Thyroid gland (tissue), 4 donors: ENCODE measurements around the gene CFDP1. TPM values are rescaled to one million over a fixed set of nuclear protein-coding genes. Genes with fewer than 3 reads are reported as not detected.

Experiments
- DNase-seq, 2 donors: peaks; one replicate each; pipeline ENCODE4 v3.0.0-alpha.2; 2019
- H3K27ac ChIP-seq, 3 donors: fragments of 200-600 bp; sonication (generic); 1 replicate in 2 of 3; 2 replicates in 1 of 3; pipeline ENCODE4 v1.5.1; 2016 to 2019; ENCODE audit warnings: mild to moderate bottlenecking in 1 of 3, moderate library complexity in 1 of 3
- H3K27me3 ChIP-seq: fragments of 200-600 bp; sonication (generic); one replicate; pipeline ENCODE4 v1.5.1; 2019
- H3K36me3 ChIP-seq, 2 donors: fragments of 200-600 bp; sonication (generic); one replicate each; pipeline ENCODE4 v1.5.1; 2016 to 2019
- H3K4me1 ChIP-seq, 2 donors: fragments of 200-600 bp; sonication (generic); one replicate each; pipeline ENCODE4 v1.5.1; 2017 to 2019
- H3K4me3 ChIP-seq, 3 donors: fragments of 200-600 bp; sonication (generic); replicated peaks in 1 of 3; 1 replicate in 2 of 3; 2 replicates in 1 of 3; pipeline ENCODE4 v1.5.1; 2016; ENCODE audit warnings: mild to moderate bottlenecking in 1 of 3
- H3K9me3 ChIP-seq: fragments of 200-600 bp; sonication (generic); one replicate; pipeline ENCODE4 v1.5.1; 2017
- CTCF ChIP-seq, 6 experiments: fragments of 200-600 bp in 3 of 6; fragments of 450-650 bp in 3 of 6; sonication (generic) in 3 of 6; IDR thresholded peaks; one replicate each; pipeline ENCODE4 v1.5.1; 2016 to 2019; ENCODE audit warnings: antibody characterized with exemption in 6 of 6, mild to moderate bottlenecking in 2 of 6, inconsistent platforms in 1 of 6, moderate library complexity in 1 of 6
- POLR2A ChIP-seq, 2 donors: fragments of 450-650 bp; IDR thresholded peaks; one replicate each; pipeline ENCODE4 v1.6.1; 2017; ENCODE audit warnings: antibody characterized with exemption in 2 of 2, mild to moderate bottlenecking in 2 of 2, moderate library complexity in 1 of 2
- WGBS, 2 donors: methylation state at CpG; one replicate each; pipeline ENCODE4 v1.1.5; 2017; 5-methylcytosine and 5-hydroxymethylcytosine counted together
- intact Hi-C: fragments of 100-400 bp; cut with DNase I; formaldehyde crosslinking; loops from one replicate; pipeline ENCODE4 v1.15.1; 2023
- small RNA-seq: library from RNA; depleted of rRNA; stranded (forward); fragments of <200 nt; gene quantifications from one replicate; pipeline ENCODE3, GENCODE V24; 2016
- total RNA-seq, 4 donors: library from RNA; depleted of rRNA; stranded (reverse); fragments of >200 nt; gene quantifications; one replicate each; pipeline ENCODE4 v1.2.3, GENCODE V29; 2016

The CFDP1 gene
- total RNA-seq, 4 donors from 2014 or later: 50.5 to 77.9 (median 60.7) TPM

- H3K36me3 ChIP-seq: peaks cover 0 to 2% of the 10 kb centered on the region in 2 donors
- TF ChIP-seq CTCF (IDR thresholded peaks at IDR 0.05): no peak
- TF ChIP-seq POLR2A (IDR thresholded peaks at IDR 0.05): no peak
- H3K27ac ChIP-seq: peak overlapping the region in 2 of 3 donors; percentile 85 to 91
- 87 to 88% methylated on average over 9 to 11 of the region's 13 CpGs for WGBS, 2 donors
- no peaks in the 10 kb centered on the region for H3K27me3 ChIP-seq
- no peaks in the 10 kb centered on the region for H3K9me3 ChIP-seq
- peaks cover 61 to 76% of the 10 kb centered on the region in 2 donors for H3K4me1 ChIP-seq
- intact Hi-C loops: no loop called here
- H3K4me3 ChIP-seq: no peak overlapping the region
- no peak for DNase-seq
Measured at GRCh38 chr16:75247249-75247648, 186.1 kb downstream of the CFDP1 start.

GRCh38 chr16:75246504-75247205 is 186.6 kb downstream of the CFDP1 start:
- H3K27ac ChIP-seq: peak overlapping the region; percentile 85 to 93 (median 91)
- H3K9me3 ChIP-seq: no peaks in the 10 kb centered on the region
- WGBS, 2 donors: 88 to 96% methylated on average over 4 to 12 of the region's 12 CpGs
- H3K4me1 ChIP-seq: peaks cover 55 to 70% of the 10 kb centered on the region in 2 donors
- H3K27me3 ChIP-seq: no peaks in the 10 kb centered on the region
- intact Hi-C loops: no loop called here
- TF ChIP-seq POLR2A (IDR thresholded peaks at IDR 0.05) (no peak), CTCF (IDR thresholded peaks at IDR 0.05) (no peak)
- H3K4me3 ChIP-seq: no peak overlapping the region
- H3K36me3 ChIP-seq: peaks cover 5 to 8% of the 10 kb centered on the region in 2 donors
- DNase-seq: no peak

- H3K9me3 ChIP-seq: no peaks in the 10 kb centered on the region
- peaks cover 10 to 12% of the 10 kb centered on the region in 2 donors for H3K36me3 ChIP-seq
- peak in 1 of 2 donors; percentile 56 for TF ChIP-seq POLR2A (IDR thresholded peaks at IDR 0.05)
- TF ChIP-seq CTCF (IDR thresholded peaks at IDR 0.05): no peak
- intact Hi-C loops: no loop called here
- no peaks in the 10 kb centered on the region for H3K27me3 ChIP-seq
- peak overlapping the region; percentile 85 to 93 (median 91) for H3K27ac ChIP-seq
- 34 to 44% methylated on average over 11 to 16 of the region's 25 CpGs for WGBS, 2 donors
- H3K4me3 ChIP-seq: no peak overlapping the region
- peaks cover 51 to 77% of the 10 kb centered on the region in 2 donors for H3K4me1 ChIP-seq
- peak; percentile 88 to 96 for DNase-seq
Measured at GRCh38 chr16:75244844-75245758, 188.2 kb downstream of the CFDP1 start.

- 63 to 78% methylated on average over 6 to 7 of the region's 7 CpGs for WGBS, 2 donors
- Histone ChIP-seq H3K27ac (peak overlapping the region; percentile 85 to 93 (median 91)), H3K27me3 (no peaks in the 10 kb centered on the region), H3K36me3 (peaks cover 10 to 12% of the 10 kb centered on the region in 2 donors), H3K4me3 (no peak overlapping the region), H3K4me1 (peaks cover 50 to 77% of the 10 kb centered on the region in 2 donors), H3K9me3 (no peaks in the 10 kb centered on the region)
- peak; percentile 45 to 51 for DNase-seq
- intact Hi-C loops: no loop called here
- no peak for TF ChIP-seq CTCF (IDR thresholded peaks at IDR 0.05)
- no peak for TF ChIP-seq POLR2A (IDR thresholded peaks at IDR 0.05)
Measured at GRCh38 chr16:75244225-75244809, 189.0 kb downstream of the CFDP1 start.

Small RNA genes within 50 kb of the gene (small RNA-seq; reads per million reads assigned to genes)
- gene RF00598: not detected
- gene RNU6-758P: not detected

Other genes starting within 250 kb of the CFDP1 start
- not detected for gene CTRB2, start 226.3 kb downstream of the CFDP1 start, total RNA-seq
- not detected for gene CTRB1, start 214.5 kb downstream of the CFDP1 start, total RNA-seq
- 10 to 100 TPM; 51.1 to 89.9 (median 71.3) TPM for gene BCAR1, start 181.9 kb downstream of the CFDP1 start, total RNA-seq
- 10 to 100 TPM; 27.1 to 41.9 (median 30.7) TPM for gene TMEM170A, start 31.2 kb upstream of the CFDP1 start, total RNA-seq
- under 1 TPM in 3 of 4 donors, not detected in 1; 0.13 to 0.29 (median 0.22) TPM for gene CHST6, start 61.9 kb upstream of the CFDP1 start, total RNA-seq
- under 1 TPM in 1 of 4 donors, not detected in 3; 0.50 TPM for gene CHST5, start 102.6 kb upstream of the CFDP1 start, total RNA-seq
- 10 to 100 TPM in 2 of 4 donors, 1 to 10 TPM in 2; 3.6 to 22.2 (median 10.9) TPM for gene TMEM231, start 122.7 kb upstream of the CFDP1 start, total RNA-seq
- 100 to 1,000 TPM in 2 of 4 donors, 10 to 100 TPM in 2; 75.3 to 223 (median 122) TPM for gene GABARAPL2, start 132.9 kb upstream of the CFDP1 start, total RNA-seq
- 10 to 100 TPM; 36.8 to 72.3 (median 50.7) TPM for gene ADAT1, start 189.8 kb upstream of the CFDP1 start, total RNA-seq
- gene KARS1, start 214.2 kb upstream of the CFDP1 start, total RNA-seq: 100 to 1,000 TPM in 2 of 4 donors, 10 to 100 TPM in 2; 82.9 to 105 (median 95.4) TPM
- gene TERF2IP, start 214.3 kb upstream of the CFDP1 start, total RNA-seq: 100 to 1,000 TPM in 3 of 4 donors, 10 to 100 TPM in 1; 96.4 to 115 (median 106) TPM
- gene CPHXL2, start 243.5 kb upstream of the CFDP1 start, total RNA-seq: not detected